ENCODE data around the gene HIPK2. TPM values are rescaled to one million over a fixed set of nuclear protein-coding genes. Genes with fewer than 3 reads are reported as not detected.

Gene HIPK2
- total RNA-seq, 1 experiment from 2014 or later = 35.2 TPM

GRCh38 chr7:139647085-139647484, 130.7 kb downstream of the HIPK2 start:
- POLR2A ChIA-PET (ENCODE audit: unreplicated experiment) = no interaction called here

GRCh38 chr7:139646566-139646965, 131.2 kb downstream of the HIPK2 start:
- no peak for DNase-seq
- Histone ChIP-seq H3K9me3 (ENCODE audit: insufficient read depth, low read depth) (no peaks in the 10 kb centered on the region), H3K27ac (no peak overlapping the region), H2AFZ (no peak overlapping the region), H3K4me3 (no peak overlapping the region), H3F3A (ENCODE audit: insufficient read depth, low read depth) (no peaks in the 10 kb centered on the region), H3K4me1 (replicated peaks; ENCODE audit: insufficient read depth) (peaks cover 6% of the 10 kb centered on the region), H3K4me2 (no peak overlapping the region), H3K27me3 (ENCODE audit: insufficient read depth, low read depth) (no peaks in the 10 kb centered on the region), H3K79me2 (ENCODE audit: low read depth) (no peaks in the 10 kb centered on the region), H3K36me3 (ENCODE audit: low read depth) (no peaks in the 10 kb centered on the region), H3K9me2 (ENCODE audit: insufficient read depth) (no peaks in the 10 kb centered on the region), H4K20me1 (ENCODE audit: insufficient read depth) (peaks cover 11% of the 10 kb centered on the region; the same call in 1 of the 2 replicates)
- ChIA-PET POLR2A (ENCODE audit: unreplicated experiment) (no interaction called here), CTCF (interaction anchor here (0.6 to 2.0 kb wide), 10 partner anchors 17 to 356 kb away, joined by 3 to 16 read pairs (median 4); no protein-coding TSS in a partner anchor)
- no TSS peak for BruUV-seq (replicated peaks)
- TF ChIP-seq EZH2 (IDR thresholded peaks at IDR 0.05; ENCODE audit: low read depth) (no peak), CTCF (conservative IDR thresholded peaks at IDR 0.05) (no peak)
- intact Hi-C loops (cut with micrococcal nuclease; ENCODE audit: unreplicated experiment) = loop anchor here (1.0 kb wide), 3 partner anchors 130 to 680 kb away; no protein-coding TSS in a partner anchor

More at GRCh38 chr7:139647085-139647484, 130.7 kb downstream of the HIPK2 start:
- TF ChIP-seq EZH2 (IDR thresholded peaks at IDR 0.05; ENCODE audit: low read depth) (no peak), CTCF (conservative IDR thresholded peaks at IDR 0.05) (no peak)
- Histone ChIP-seq H3K9me2 (ENCODE audit: insufficient read depth) (no peaks in the 10 kb centered on the region), H3K4me2 (no peak overlapping the region), H3K27me3 (ENCODE audit: insufficient read depth, low read depth) (no peaks in the 10 kb centered on the region), H3K79me2 (ENCODE audit: low read depth) (no peaks in the 10 kb centered on the region), H4K20me1 (ENCODE audit: insufficient read depth) (peaks cover 6% of the 10 kb centered on the region; the same call in 1 of the 2 replicates), H3K27ac (no peak overlapping the region), H3K36me3 (ENCODE audit: low read depth) (no peaks in the 10 kb centered on the region), H3F3A (ENCODE audit: insufficient read depth, low read depth) (no peaks in the 10 kb centered on the region), H2AFZ (no peak overlapping the region), H3K9me3 (ENCODE audit: insufficient read depth, low read depth) (no peaks in the 10 kb centered on the region), H3K4me1 (replicated peaks; ENCODE audit: insufficient read depth) (peaks cover 10% of the 10 kb centered on the region), H3K4me3 (no peak overlapping the region)
- DNase-seq = no peak
- CTCF ChIA-PET = interaction anchor here (0.6 to 2.0 kb wide), 11 partner anchors 16 to 657 kb away, joined by 3 to 16 read pairs (median 4); no protein-coding TSS in a partner anchor
- intact Hi-C loops (cut with micrococcal nuclease; ENCODE audit: unreplicated experiment) = no loop called here
- no TSS peak for BruUV-seq (replicated peaks)

- no peak overlapping the region for H3K4me2 ChIP-seq
- peaks cover 11% of the 10 kb centered on the region; the same call in 1 of the 2 replicates for H4K20me1 ChIP-seq (ENCODE audit: insufficient read depth)
- no peaks in the 10 kb centered on the region for H3K79me2 ChIP-seq (ENCODE audit: low read depth)
- no peaks in the 10 kb centered on the region for H3K27me3 ChIP-seq (ENCODE audit: insufficient read depth, low read depth)
- H3K9me2 ChIP-seq (ENCODE audit: insufficient read depth) = no peaks in the 10 kb centered on the region
- BruUV-seq (replicated peaks) = no TSS peak
- DNase-seq = peak; percentile 56 to 73
- H3K9me3 ChIP-seq (ENCODE audit: insufficient read depth, low read depth) = no peaks in the 10 kb centered on the region
- H3K4me1 ChIP-seq (replicated peaks; ENCODE audit: insufficient read depth) = no peaks in the 10 kb centered on the region
- H2AFZ ChIP-seq = no peak overlapping the region
- ChIA-PET CTCF (interaction anchor here (0.5 to 2.0 kb wide), 12 partner anchors 13 to 891 kb away, joined by 3 to 16 read pairs (median 4); no protein-coding TSS in a partner anchor), POLR2A (ENCODE audit: unreplicated experiment) (no interaction called here)
- H3F3A ChIP-seq (ENCODE audit: insufficient read depth, low read depth) = no peaks in the 10 kb centered on the region
- H3K36me3 ChIP-seq (ENCODE audit: low read depth) = no peaks in the 10 kb centered on the region
- TF ChIP-seq CTCF (conservative IDR thresholded peaks at IDR 0.05) = peak; percentile 98
- TF ChIP-seq EZH2 (IDR thresholded peaks at IDR 0.05; ENCODE audit: low read depth) = no peak
- no peak overlapping the region for H3K4me3 ChIP-seq
- no peak overlapping the region for H3K27ac ChIP-seq
- intact Hi-C loops (cut with micrococcal nuclease; ENCODE audit: unreplicated experiment) = loop anchor here (1.0 kb wide), 3 partner anchors 130 to 680 kb away; no protein-coding TSS in a partner anchor
Measured at GRCh38 chr7:139645572-139646523, 131.9 kb downstream of the HIPK2 start.
